Central memory CD8-positive, alpha-beta T cell (primary cell): Measurements from ENCODE around the gene SLC25A41.

Source experiments
- ATAC-seq: fragments of 150-1000 bp; cut with Tn5 transposase; replicated peaks from 2 replicates; pipeline ENCODE4 v1.10.0; 2022; ENCODE audit warnings: mild to moderate bottlenecking, moderate FRiP score, moderate number of reproducible peaks; ENCODE audit not compliant: poor library complexity, severe bottlenecking; ENCODE audit errors: extremely low read depth
- DNase-seq, 2 donors: peaks; one replicate each; pipeline ENCODE4 v3.0.0; 2021; ENCODE audit warnings: low spot score in 2 of 2
- H3K27ac Mint-ChIP-seq: one replicate; pipeline ENCODE4 v1.8.0; 2022; ENCODE audit warnings: low read depth, mild to moderate bottlenecking, moderate library complexity, mixed read lengths
- H3K27me3 Mint-ChIP-seq: one replicate; pipeline ENCODE4 v1.8.0; 2022; ENCODE audit warnings: mixed read lengths
- H3K36me3 Mint-ChIP-seq: one replicate; pipeline ENCODE4 v1.8.0; 2022; ENCODE audit warnings: mild to moderate bottlenecking, moderate library complexity, mixed read lengths; ENCODE audit not compliant: insufficient read depth
- H3K4me1 Mint-ChIP-seq: one replicate; pipeline ENCODE4 v1.8.0; 2022; ENCODE audit warnings: mixed read lengths
- H3K4me3 Mint-ChIP-seq: one replicate; pipeline ENCODE4 v1.8.0; 2022; ENCODE audit warnings: mild to moderate bottlenecking, moderate library complexity, mixed read lengths
- H3K9me3 Mint-ChIP-seq: one replicate; pipeline ENCODE4 v1.8.0; 2022; ENCODE audit warnings: mixed read lengths

Gene SLC25A41

DNA sequence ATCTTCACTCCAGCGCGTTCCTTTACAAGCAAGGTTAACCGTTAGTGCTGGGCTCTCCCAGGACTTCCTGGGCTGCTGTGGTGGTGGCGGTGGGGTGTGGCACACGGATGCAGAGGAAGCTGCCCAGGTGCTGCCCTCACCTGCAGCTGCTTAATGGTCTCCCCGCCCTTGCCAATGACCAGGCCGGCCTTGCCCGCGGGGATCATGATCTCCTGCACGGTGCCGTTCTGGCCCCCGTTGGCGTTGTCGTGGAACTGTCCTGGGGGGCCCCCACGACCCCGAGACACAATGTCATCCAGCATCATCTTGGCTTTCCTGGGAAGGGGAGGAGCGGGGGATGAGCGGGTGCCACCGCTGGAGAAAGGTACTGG is 15.0 kb downstream of the SLC25A41 start:
- no peaks in the 10 kb centered on the region for H3K27me3 Mint-ChIP-seq
- H3K4me1 Mint-ChIP-seq = peaks cover 22% of the 10 kb centered on the region
- H3K27ac Mint-ChIP-seq = no peak overlapping the region
- H3K36me3 Mint-ChIP-seq = peaks cover 38% of the 10 kb centered on the region
- DNase-seq (no peak), ATAC-seq (no peak)
- no peak overlapping the region for H3K4me3 Mint-ChIP-seq
- H3K9me3 Mint-ChIP-seq = no peaks in the 10 kb centered on the region

GRCh38 chr19:6417713-6418561 is 15.6 kb downstream of the SLC25A41 start:
- Mint-ChIP-seq H3K36me3 (peaks cover 38% of the 10 kb centered on the region), H3K9me3 (no peaks in the 10 kb centered on the region)

GRCh38 chr19:6416658-6417405 is 16.7 kb downstream of the SLC25A41 start:
- H3K4me1 Mint-ChIP-seq = peaks cover 6% of the 10 kb centered on the region
- H3K27me3 Mint-ChIP-seq = no peaks in the 10 kb centered on the region
- ATAC-seq = no peak
- peaks cover 34% of the 10 kb centered on the region for H3K36me3 Mint-ChIP-seq
- no peak overlapping the region for H3K27ac Mint-ChIP-seq
- H3K9me3 Mint-ChIP-seq = no peaks in the 10 kb centered on the region
- H3K4me3 Mint-ChIP-seq = no peak overlapping the region
- DNase-seq = no peak

More at GRCh38 chr19:6417713-6418561, 15.6 kb downstream of the SLC25A41 start:
- Mint-ChIP-seq H3K27me3 (no peaks in the 10 kb centered on the region), H3K4me3 (no peak overlapping the region), H3K27ac (no peak overlapping the region), H3K4me1 (peaks cover 16% of the 10 kb centered on the region)
- ATAC-seq (no peak), DNase-seq (no peak)

GRCh38 chr19:6415591-6416190 is 17.9 kb downstream of the SLC25A41 start:
- Mint-ChIP-seq H3K4me1 (peaks cover 6% of the 10 kb centered on the region), H3K27ac (no peak overlapping the region), H3K27me3 (no peaks in the 10 kb centered on the region), H3K9me3 (no peaks in the 10 kb centered on the region), H3K36me3 (peaks cover 31% of the 10 kb centered on the region), H3K4me3 (no peak overlapping the region)
- ATAC-seq = no peak
- no peak for DNase-seq

GRCh38 chr19:6414793-6415590 is 18.6 kb downstream of the SLC25A41 start:
- ATAC-seq = no peak
- Mint-ChIP-seq H3K4me1 (peaks cover 4% of the 10 kb centered on the region), H3K9me3 (no peaks in the 10 kb centered on the region), H3K27ac (no peak overlapping the region), H3K36me3 (peaks cover 29% of the 10 kb centered on the region), H3K4me3 (no peak overlapping the region), H3K27me3 (no peaks in the 10 kb centered on the region)
- DNase-seq = no peak

GRCh38 chr19:6413721-6414643 is 19.6 kb downstream of the SLC25A41 start:
- Mint-ChIP-seq H3K27ac (no peak overlapping the region), H3K4me3 (no peak overlapping the region), H3K9me3 (no peaks in the 10 kb centered on the region), H3K4me1 (no peaks in the 10 kb centered on the region), H3K27me3 (no peaks in the 10 kb centered on the region), H3K36me3 (peaks cover 26% of the 10 kb centered on the region)
- DNase-seq (no peak), ATAC-seq (no peak)

GRCh38 chr19:6413291-6413690 is 20.3 kb downstream of the SLC25A41 start:
- Mint-ChIP-seq H3K4me3 (no peak overlapping the region), H3K27me3 (no peaks in the 10 kb centered on the region), H3K9me3 (no peaks in the 10 kb centered on the region), H3K4me1 (no peaks in the 10 kb centered on the region), H3K27ac (no peak overlapping the region), H3K36me3 (peaks cover 23% of the 10 kb centered on the region)
- no peak for DNase-seq
- no peak for ATAC-seq

DNA sequence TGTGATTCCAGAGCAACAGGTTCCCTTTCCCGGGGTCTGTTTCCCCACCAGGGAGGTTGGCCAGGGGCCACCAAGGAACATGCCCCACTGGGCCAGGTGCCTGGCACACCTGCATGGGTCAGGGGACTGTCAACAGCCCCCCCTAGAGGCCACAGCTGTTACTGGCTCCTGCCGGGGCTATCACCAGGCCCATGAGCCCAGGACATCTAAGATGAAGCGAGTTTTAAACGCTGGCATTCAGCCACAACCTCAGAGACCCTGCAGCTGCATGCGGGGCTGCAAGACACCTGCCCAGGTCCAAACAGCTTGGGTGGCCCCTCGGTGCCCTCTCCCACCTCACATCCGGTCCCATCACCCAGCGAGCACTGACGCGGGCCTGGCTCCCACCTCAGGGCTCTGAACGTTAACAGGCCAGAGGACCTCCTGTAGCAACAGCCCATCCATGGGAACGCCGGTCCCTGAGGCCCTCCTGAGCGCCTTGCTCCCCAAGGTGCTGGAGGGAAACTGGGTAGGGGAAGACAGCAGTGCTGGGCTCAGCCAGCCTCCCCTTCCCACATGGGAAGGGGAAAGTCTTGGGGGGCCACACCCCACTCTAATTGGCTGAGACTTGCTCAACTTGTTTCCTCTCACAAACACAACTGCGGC is 21.0 kb downstream of the SLC25A41 start:
- no peaks in the 10 kb centered on the region for H3K9me3 Mint-ChIP-seq

GRCh38 chr19:6412061-6412446 is 21.5 kb downstream of the SLC25A41 start:
- Mint-ChIP-seq H3K4me1 (no peaks in the 10 kb centered on the region), H3K27me3 (no peaks in the 10 kb centered on the region), H3K9me3 (no peaks in the 10 kb centered on the region), H3K4me3 (no peak overlapping the region), H3K27ac (no peak overlapping the region), H3K36me3 (peaks cover 21% of the 10 kb centered on the region)
- DNase-seq = no peak
- ATAC-seq = no peak

More for the DNA sequence above, 21.0 kb downstream of the SLC25A41 start:
- H3K27ac Mint-ChIP-seq = no peak overlapping the region
- no peaks in the 10 kb centered on the region for H3K4me1 Mint-ChIP-seq
- no peak for DNase-seq
- H3K4me3 Mint-ChIP-seq = no peak overlapping the region
- no peak for ATAC-seq
- H3K36me3 Mint-ChIP-seq = peaks cover 21% of the 10 kb centered on the region
- no peaks in the 10 kb centered on the region for H3K27me3 Mint-ChIP-seq

DNA sequence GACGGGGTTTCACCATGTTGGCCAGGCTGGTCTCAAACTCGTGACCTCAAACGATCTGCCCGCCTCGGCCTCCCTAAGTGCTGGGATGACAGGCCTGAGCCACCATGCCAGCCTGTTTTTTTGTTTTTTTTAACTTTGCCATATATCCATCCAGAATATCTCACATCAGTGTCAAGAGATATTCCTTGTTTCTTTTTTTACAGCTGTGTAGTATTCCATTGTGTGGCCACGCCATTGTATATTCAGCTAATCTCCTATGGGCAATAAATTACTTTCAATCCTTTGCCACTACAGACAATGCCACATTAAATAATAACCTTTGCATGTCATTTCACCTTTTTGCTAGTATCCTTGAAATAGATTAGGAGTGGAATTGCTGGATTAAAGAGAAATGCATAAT is 24.2 kb downstream of the SLC25A41 start:
- H3K4me1 Mint-ChIP-seq = no peaks in the 10 kb centered on the region
- no peaks in the 10 kb centered on the region for H3K9me3 Mint-ChIP-seq
- H3K27ac Mint-ChIP-seq = no peak overlapping the region
- ATAC-seq (no peak), DNase-seq (no peak)
- H3K36me3 Mint-ChIP-seq = peaks cover 4% of the 10 kb centered on the region
- H3K4me3 Mint-ChIP-seq = no peak overlapping the region
- H3K27me3 Mint-ChIP-seq = no peaks in the 10 kb centered on the region

- Mint-ChIP-seq H3K4me3 (no peak overlapping the region), H3K27ac (no peak overlapping the region), H3K9me3 (no peaks in the 10 kb centered on the region), H3K27me3 (no peaks in the 10 kb centered on the region), H3K36me3 (no peaks in the 10 kb centered on the region), H3K4me1 (no peaks in the 10 kb centered on the region)
- DNase-seq = no peak
- ATAC-seq = no peak
These were observed 27.2 kb downstream of the SLC25A41 start for GRCh38 chr19:6406401-6406800.
